ENCODE measurements around the gene CTPS1. TPM values are rescaled to one million over a fixed set of nuclear protein-coding genes. Genes with fewer than 3 reads are reported as not detected.

The CTPS1 gene
- total and polyA plus RNA-seq, 2 of the 13 experiments (the other 11 are each of a cell fraction or from before 2014, with no cell fraction given) = 9.6 to 42.8 TPM

DNA sequence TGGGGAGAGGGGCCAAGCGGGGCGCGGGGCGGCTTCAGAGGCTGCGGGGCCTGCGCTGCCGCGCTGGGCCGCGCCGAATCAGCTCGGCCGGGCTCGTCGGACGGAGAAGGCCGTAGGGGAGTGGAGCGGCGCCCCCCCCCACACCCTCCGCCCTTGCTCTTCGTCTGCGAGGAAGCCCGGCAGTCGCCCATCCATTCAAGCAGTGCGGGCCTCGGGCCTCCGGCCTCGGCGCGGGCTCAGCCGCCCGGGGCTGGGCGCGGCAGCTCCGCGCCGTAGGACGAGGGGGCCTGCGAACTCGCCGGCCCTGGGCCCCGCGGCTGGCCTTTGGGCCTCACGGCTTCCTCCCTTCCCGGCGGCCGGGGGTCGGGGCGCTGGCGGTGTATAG, 564 bp downstream of the CTPS1 start (continued):
- TF ChIP-seq, protein P1, sequence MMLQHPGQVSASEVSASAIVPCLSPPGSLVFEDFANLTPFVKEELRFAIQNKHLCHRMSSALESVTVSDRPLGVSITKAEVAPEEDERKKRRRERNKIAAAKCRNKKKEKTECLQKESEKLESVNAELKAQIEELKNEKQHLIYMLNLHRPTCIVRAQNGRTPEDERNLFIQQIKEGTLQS (CRISPR knock-in tag; IDR thresholded peaks at IDR 0.05) = no peak
- TF ChIP-seq AGO2 (optimal IDR thresholded peaks at IDR 0.05; ENCODE audit: low read depth, low read length) = peak; percentile 90
- no peak for TF ChIP-seq KLF6 (CRISPR knock-in tag; IDR thresholded peaks at IDR 0.05)
- TF ChIP-seq, protein P2, sequence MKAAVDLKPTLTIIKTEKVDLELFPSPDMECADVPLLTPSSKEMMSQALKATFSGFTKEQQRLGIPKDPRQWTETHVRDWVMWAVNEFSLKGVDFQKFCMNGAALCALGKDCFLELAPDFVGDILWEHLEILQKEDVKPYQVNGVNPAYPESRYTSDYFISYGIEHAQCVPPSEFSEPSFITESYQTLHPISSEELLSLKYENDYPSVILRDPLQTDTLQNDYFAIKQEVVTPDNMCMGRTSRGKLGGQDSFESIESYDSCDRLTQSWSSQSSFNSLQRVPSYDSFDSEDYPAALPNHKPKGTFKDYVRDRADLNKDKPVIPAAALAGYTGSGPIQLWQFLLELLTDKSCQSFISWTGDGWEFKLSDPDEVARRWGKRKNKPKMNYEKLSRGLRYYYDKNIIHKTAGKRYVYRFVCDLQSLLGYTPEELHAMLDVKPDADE (CRISPR knock-in tag; IDR thresholded peaks at IDR 0.05) = no peak
- TF ChIP-seq, protein P3, sequence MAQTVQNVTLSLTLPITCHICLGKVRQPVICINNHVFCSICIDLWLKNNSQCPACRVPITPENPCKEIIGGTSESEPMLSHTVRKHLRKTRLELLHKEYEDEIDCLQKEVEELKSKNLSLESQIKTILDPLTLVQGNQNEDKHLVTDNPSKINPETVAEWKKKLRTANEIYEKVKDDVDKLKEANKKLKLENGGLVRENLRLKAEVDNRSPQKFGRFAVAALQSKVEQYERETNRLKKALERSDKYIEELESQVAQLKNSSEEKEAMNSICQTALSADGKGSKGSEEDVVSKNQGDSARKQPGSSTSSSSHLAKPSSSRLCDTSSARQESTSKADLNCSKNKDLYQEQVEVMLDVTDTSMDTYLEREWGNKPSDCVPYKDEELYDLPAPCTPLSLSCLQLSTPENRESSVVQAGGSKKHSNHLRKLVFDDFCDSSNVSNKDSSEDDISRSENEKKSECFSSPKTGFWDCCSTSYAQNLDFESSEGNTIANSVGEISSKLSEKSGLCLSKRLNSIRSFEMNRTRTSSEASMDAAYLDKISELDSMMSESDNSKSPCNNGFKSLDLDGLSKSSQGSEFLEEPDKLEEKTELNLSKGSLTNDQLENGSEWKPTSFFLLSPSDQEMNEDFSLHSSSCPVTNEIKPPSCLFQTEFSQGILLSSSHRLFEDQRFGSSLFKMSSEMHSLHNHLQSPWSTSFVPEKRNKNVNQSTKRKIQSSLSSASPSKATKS (CRISPR knock-in tag; IDR thresholded peaks at IDR 0.05) = no peak
- TF ChIP-seq SP1 (IDR thresholded peaks at IDR 0.05) = no peak
- no peak for TF ChIP-seq SP1 (CRISPR knock-in tag; IDR thresholded peaks at IDR 0.05)
- no peak for TF ChIP-seq FOXJ3 (CRISPR knock-in tag; IDR thresholded peaks at IDR 0.05; ENCODE audit: borderline replicate concordance)
- no peak for TF ChIP-seq ZNF772 (CRISPR knock-in tag; IDR thresholded peaks at IDR 0.05)
- TF ChIP-seq ZNF446 (CRISPR knock-in tag; IDR thresholded peaks at IDR 0.05) = 0 out of 2 replicates have a peak, but pooled peaks have one; percentile 71
- no peak for TF ChIP-seq ZFP41 (CRISPR knock-in tag; IDR thresholded peaks at IDR 0.05; ENCODE audit: borderline replicate concordance)
- no peak for TF ChIP-seq ZBTB42 (CRISPR knock-in tag; IDR thresholded peaks at IDR 0.05)
- no peak for TF ChIP-seq KAT8 (CRISPR knock-in tag; IDR thresholded peaks at IDR 0.05)
- TF ChIP-seq, protein P4, sequence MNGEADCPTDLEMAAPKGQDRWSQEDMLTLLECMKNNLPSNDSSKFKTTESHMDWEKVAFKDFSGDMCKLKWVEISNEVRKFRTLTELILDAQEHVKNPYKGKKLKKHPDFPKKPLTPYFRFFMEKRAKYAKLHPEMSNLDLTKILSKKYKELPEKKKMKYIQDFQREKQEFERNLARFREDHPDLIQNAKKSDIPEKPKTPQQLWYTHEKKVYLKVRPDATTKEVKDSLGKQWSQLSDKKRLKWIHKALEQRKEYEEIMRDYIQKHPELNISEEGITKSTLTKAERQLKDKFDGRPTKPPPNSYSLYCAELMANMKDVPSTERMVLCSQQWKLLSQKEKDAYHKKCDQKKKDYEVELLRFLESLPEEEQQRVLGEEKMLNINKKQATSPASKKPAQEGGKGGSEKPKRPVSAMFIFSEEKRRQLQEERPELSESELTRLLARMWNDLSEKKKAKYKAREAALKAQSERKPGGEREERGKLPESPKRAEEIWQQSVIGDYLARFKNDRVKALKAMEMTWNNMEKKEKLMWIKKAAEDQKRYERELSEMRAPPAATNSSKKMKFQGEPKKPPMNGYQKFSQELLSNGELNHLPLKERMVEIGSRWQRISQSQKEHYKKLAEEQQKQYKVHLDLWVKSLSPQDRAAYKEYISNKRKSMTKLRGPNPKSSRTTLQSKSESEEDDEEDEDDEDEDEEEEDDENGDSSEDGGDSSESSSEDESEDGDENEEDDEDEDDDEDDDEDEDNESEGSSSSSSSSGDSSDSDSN (CRISPR knock-in tag; IDR thresholded peaks at IDR 0.05) = peak; percentile 25; the same call in 1 of the 2 replicates
- TF ChIP-seq, protein P5, sequence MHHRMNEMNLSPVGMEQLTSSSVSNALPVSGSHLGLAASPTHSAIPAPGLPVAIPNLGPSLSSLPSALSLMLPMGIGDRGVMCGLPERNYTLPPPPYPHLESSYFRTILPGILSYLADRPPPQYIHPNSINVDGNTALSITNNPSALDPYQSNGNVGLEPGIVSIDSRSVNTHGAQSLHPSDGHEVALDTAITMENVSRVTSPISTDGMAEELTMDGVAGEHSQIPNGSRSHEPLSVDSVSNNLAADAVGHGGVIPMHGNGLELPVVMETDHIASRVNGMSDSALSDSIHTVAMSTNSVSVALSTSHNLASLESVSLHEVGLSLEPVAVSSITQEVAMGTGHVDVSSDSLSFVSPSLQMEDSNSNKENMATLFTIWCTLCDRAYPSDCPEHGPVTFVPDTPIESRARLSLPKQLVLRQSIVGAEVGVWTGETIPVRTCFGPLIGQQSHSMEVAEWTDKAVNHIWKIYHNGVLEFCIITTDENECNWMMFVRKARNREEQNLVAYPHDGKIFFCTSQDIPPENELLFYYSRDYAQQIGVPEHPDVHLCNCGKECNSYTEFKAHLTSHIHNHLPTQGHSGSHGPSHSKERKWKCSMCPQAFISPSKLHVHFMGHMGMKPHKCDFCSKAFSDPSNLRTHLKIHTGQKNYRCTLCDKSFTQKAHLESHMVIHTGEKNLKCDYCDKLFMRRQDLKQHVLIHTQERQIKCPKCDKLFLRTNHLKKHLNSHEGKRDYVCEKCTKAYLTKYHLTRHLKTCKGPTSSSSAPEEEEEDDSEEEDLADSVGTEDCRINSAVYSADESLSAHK (CRISPR knock-in tag; IDR thresholded peaks at IDR 0.05; ENCODE audit: borderline replicate concordance) = no peak
- TF ChIP-seq, protein P6, sequence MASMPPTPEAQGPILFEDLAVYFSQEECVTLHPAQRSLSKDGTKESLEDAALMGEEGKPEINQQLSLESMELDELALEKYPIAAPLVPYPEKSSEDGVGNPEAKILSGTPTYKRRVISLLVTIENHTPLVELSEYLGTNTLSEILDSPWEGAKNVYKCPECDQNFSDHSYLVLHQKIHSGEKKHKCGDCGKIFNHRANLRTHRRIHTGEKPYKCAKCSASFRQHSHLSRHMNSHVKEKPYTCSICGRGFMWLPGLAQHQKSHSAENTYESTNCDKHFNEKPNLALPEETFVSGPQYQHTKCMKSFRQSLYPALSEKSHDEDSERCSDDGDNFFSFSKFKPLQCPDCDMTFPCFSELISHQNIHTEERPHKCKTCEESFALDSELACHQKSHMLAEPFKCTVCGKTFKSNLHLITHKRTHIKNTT (CRISPR knock-in tag; IDR thresholded peaks at IDR 0.05) = no peak
- TF ChIP-seq, protein P7, sequence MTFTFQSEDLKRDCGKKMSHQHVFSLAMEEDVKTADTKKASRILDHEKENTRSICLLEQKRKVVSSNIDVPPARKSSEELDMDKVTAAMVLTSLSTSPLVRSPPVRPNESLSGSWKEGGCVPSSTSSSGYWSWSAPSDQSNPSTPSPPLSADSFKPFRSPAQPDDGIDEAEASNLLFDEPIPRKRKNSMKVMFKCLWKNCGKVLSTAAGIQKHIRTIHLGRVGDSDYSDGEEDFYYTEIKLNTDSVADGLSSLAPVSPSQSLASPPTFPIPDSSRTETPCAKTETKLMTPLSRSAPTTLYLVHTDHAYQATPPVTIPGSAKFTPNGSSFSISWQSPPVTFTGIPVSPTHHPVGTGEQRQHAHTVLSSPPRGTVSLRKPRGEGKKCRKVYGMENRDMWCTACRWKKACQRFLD (CRISPR knock-in tag; IDR thresholded peaks at IDR 0.05; ENCODE audit: borderline replicate concordance) = no peak
- TF ChIP-seq HDAC6 (IDR thresholded peaks at IDR 0.05; ENCODE audit: low read depth, low read length) = no peak
- TF ChIP-seq RORA (CRISPR knock-in tag; IDR thresholded peaks at IDR 0.05) = no peak
- TF ChIP-seq ZKSCAN1 (IDR thresholded peaks at IDR 0.05; ENCODE audit: low read length) = no peak
